ENCODE results near the gene WDR11.
A peak's percentile ranks its signal among the peaks of the same experiment; 100 is the strongest.

The WDR11 gene, protein sequence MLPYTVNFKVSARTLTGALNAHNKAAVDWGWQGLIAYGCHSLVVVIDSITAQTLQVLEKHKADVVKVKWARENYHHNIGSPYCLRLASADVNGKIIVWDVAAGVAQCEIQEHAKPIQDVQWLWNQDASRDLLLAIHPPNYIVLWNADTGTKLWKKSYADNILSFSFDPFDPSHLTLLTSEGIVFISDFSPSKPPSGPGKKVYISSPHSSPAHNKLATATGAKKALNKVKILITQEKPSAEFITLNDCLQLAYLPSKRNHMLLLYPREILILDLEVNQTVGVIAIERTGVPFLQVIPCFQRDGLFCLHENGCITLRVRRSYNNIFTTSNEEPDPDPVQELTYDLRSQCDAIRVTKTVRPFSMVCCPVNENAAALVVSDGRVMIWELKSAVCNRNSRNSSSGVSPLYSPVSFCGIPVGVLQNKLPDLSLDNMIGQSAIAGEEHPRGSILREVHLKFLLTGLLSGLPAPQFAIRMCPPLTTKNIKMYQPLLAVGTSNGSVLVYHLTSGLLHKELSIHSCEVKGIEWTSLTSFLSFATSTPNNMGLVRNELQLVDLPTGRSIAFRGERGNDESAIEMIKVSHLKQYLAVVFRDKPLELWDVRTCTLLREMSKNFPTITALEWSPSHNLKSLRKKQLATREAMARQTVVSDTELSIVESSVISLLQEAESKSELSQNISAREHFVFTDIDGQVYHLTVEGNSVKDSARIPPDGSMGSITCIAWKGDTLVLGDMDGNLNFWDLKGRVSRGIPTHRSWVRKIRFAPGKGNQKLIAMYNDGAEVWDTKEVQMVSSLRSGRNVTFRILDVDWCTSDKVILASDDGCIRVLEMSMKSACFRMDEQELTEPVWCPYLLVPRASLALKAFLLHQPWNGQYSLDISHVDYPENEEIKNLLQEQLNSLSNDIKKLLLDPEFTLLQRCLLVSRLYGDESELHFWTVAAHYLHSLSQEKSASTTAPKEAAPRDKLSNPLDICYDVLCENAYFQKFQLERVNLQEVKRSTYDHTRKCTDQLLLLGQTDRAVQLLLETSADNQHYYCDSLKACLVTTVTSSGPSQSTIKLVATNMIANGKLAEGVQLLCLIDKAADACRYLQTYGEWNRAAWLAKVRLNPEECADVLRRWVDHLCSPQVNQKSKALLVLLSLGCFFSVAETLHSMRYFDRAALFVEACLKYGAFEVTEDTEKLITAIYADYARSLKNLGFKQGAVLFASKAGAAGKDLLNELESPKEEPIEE

DNA sequence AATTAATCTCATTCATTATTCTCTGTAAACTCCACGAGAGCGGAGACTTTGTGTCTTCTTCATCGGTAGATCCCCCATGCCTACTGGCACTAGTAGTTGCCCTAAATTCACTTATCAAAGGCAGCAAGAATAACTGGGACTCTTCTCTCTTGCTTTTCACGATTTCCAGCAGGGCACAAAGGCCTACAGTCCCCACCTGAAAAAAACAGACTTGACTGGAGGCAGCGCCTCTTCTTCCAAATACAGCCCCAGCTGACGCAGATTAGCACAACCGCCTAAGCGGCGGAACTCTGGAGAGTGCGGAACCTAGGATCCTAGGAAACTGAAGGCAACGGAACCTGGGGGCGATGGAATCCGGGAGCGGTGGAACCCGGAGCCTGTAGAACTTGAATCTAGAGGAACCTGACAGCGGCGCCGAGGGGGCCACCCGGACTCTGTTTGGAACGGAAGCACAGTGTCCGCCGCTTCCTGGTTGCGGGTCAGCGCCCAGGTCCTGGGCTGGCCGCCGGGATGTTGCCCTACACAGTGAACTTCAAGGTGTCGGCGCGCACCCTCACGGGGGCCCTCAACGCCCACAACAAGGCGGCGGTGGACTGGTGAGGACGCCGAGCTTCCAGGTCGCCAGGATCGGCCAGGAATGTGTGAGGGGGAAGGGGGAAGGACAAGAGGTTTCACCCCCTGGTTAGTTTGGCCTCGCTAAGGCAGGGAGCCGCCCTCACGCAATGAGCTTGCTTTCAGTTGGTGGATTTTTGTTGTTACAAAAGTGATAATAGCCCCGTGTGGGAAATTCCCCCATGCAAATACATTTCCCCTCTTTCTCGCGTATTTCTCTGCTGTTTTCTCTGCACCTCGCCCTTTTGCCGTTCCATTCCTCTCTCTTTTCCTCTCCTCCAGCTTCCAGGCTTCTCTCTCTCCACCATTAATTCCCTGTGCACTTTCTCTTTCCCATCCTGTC lies at the start of gene WDR11:
Gene WDR11, plus strand, starts transcription at position 452 of the 955 bp plus-strand sequence. Its CDS starts 59 bp downstream, at position 511.
- H3K4me3 ChIP-seq (ENCODE audit: low read depth, low read length) = peak within 1 kb of the TSS; percentile 84
- in situ Hi-C loops (cut with HindIII; ENCODE audit: low sequenced_read_pairs) = no loop called here
- DNase-seq (ENCODE audit: low read depth, low spot score) = peak; percentile 94
- TF ChIP-seq, protein P1, sequence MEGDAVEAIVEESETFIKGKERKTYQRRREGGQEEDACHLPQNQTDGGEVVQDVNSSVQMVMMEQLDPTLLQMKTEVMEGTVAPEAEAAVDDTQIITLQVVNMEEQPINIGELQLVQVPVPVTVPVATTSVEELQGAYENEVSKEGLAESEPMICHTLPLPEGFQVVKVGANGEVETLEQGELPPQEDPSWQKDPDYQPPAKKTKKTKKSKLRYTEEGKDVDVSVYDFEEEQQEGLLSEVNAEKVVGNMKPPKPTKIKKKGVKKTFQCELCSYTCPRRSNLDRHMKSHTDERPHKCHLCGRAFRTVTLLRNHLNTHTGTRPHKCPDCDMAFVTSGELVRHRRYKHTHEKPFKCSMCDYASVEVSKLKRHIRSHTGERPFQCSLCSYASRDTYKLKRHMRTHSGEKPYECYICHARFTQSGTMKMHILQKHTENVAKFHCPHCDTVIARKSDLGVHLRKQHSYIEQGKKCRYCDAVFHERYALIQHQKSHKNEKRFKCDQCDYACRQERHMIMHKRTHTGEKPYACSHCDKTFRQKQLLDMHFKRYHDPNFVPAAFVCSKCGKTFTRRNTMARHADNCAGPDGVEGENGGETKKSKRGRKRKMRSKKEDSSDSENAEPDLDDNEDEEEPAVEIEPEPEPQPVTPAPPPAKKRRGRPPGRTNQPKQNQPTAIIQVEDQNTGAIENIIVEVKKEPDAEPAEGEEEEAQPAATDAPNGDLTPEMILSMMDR (IDR thresholded peaks at IDR 0.05; ENCODE audit: low read depth, low read length) = no peak

DNA sequence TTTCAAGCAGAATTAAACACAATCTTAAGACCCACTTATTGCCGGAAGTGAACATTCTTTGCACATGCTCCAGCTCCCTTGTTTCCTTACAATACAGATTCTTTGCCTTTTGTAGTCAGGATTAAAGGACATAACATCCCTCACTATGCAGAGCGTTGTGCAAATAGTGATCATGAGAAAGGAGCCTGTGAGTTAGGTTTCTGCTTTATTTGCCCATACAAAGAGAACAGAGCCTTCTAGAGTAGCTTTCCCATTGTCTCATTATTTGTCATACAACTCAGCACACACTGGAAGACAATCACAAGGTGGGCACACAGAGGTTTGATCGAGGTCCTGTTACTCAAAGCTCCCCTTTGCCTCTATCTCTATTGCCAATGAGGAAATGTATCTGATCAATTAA lies 48.2 kb upstream of the WDR11 start:
- H3K4me3 ChIP-seq (ENCODE audit: low read depth, low read length) = no peak overlapping the region
- in situ Hi-C loops (cut with HindIII; ENCODE audit: low sequenced_read_pairs) = no loop called here
- TF ChIP-seq, protein P1 (IDR thresholded peaks at IDR 0.05; ENCODE audit: low read depth, low read length) = no peak
- DNase-seq (ENCODE audit: low read depth, low spot score) = no peak

DNA sequence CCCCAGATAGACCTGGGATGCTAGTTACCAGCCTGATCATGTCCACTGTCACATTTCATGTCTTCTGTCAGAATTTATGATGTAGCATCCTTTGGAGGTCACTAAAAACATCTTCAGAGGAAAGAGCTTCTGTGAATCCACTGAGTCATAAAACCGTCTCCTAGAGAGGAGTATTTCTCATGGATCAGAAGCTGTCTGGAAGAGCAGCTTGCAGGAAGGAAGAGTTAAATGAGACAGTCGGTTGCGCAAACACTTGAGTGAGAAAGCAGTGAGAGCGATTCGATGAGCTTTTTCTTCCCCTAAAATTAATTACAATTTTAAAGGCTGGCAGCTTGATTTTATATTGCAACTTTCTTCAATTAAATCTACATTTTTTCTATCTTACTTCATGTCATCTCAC lies 47.2 kb upstream of the WDR11 start:
- TF ChIP-seq, protein P1 (IDR thresholded peaks at IDR 0.05; ENCODE audit: low read depth, low read length) = no peak
- H3K4me3 ChIP-seq (ENCODE audit: low read depth, low read length) = no peak overlapping the region
- in situ Hi-C loops (cut with HindIII; ENCODE audit: low sequenced_read_pairs) = no loop called here
- no peak for DNase-seq (ENCODE audit: low read depth, low spot score)

DNA sequence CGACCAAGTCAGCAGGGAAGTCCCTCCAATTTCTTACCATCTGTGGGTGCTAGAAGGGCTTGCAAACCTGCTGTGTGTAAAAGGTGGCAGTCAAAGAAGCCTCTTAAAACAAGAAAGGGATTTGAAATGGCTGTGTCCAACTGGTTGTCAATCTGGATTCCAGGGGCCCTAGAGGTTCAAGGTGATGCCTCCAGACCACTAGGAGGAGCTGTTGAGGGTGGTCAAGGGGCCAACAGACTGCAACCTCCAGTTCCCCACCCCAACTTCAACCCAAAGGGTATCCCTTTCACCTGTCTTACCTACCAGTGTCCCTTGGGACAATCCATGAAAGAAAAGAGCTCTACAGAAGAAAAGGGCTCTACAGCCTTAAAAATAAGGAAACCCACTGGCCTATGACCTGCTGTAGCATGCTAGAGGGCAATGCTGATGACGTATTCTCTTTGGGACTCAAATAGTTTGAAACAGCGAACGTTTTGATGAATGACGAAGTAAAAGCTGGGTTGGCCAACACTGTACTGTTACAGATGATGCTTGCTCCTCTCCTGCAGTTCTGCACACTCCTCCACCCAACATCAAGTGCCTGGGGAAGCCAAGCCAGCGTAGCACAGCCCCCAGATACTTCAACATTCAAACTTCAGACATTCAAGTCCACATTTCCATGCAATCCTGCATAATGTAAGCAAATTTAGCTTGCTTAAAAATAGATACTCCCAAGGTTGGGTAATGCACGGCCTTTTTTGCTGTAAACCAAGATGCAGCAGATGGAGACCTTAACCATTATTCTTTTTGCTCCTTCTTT lies 45.9 kb upstream of the WDR11 start:
- no peak overlapping the region for H3K4me3 ChIP-seq (ENCODE audit: low read depth, low read length)
- DNase-seq (ENCODE audit: low read depth, low spot score) = no peak
- TF ChIP-seq, protein P1 (IDR thresholded peaks at IDR 0.05; ENCODE audit: low read depth, low read length) = no peak
- in situ Hi-C loops (cut with HindIII; ENCODE audit: low sequenced_read_pairs) = no loop called here

DNA sequence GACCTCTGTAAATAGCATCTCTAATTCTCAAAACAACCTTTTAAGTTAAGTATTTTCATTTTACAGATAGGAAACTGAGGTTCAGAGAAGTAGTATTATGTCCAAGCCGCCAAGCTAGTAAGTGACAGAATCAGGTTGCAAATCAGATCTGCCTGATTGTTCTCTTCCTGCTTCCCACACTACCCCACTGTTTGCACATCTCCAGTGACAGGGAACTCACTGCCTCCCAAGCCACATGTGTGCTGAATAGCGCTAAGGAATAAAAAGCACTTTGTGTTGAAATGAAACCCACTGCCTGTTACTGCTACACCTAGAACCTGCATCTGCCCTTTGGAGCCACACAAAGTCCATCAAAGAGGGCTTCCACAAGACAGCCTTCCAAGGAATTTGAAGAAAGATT lies 45.1 kb upstream of the WDR11 start:
- no peak overlapping the region for H3K4me3 ChIP-seq (ENCODE audit: low read depth, low read length)
- no peak for DNase-seq (ENCODE audit: low read depth, low spot score)
- TF ChIP-seq, protein P1 (IDR thresholded peaks at IDR 0.05; ENCODE audit: low read depth, low read length) = no peak
- in situ Hi-C loops (cut with HindIII; ENCODE audit: low sequenced_read_pairs) = no loop called here

Measured in astrocyte of the spinal cord (primary cell).